HG03135 (cell line): ENCODE measurements around the gene C2orf78.
"Not testable (repeated sequence)": the region's sequence is repeated elsewhere in the genome, so short reads cannot be mapped to it uniquely, and the experiment has no call there.

ENCODE experiments used
- ATAC-seq: cut with Tn5 transposase; IDR thresholded peaks from one replicate; pipeline ENCODE4 v1.9.1; 2021; ENCODE audit warnings: mild to moderate bottlenecking, moderate library complexity; ENCODE audit not compliant: unreplicated experiment

The C2orf78 gene

GRCh38 chr2:73783883-73784282 lies at the start of gene C2orf78:
C2orf78 (plus strand) TSS chr2:73784183; CDS start chr2:73784310, 127 bp downstream.
- ATAC-seq = not testable (repeated sequence)

- ATAC-seq = no peak
Measured at GRCh38 chr2:73736378-73736777, 47.6 kb upstream of the C2orf78 start.

GRCh38 chr2:73736855-73737779 lies 46.9 kb upstream of the C2orf78 start, which contains the start of gene TPRKB:
TPRKB (minus strand) TSS chr2:73737345; CDS start chr2:73734569, 2,776 bp downstream.
- ATAC-seq = peak; percentile 94

- ATAC-seq = no peak
Measured at GRCh38 chr2:73739101-73739500, 44.9 kb upstream of the C2orf78 start.

GRCh38 chr2:73740767-73741166 lies 43.2 kb upstream of the C2orf78 start:
- no peak for ATAC-seq

- ATAC-seq = no peak
Measured at GRCh38 chr2:73746015-73746876, 37.7 kb upstream of the C2orf78 start.

GRCh38 chr2:73746877-73747208 lies 37.1 kb upstream of the C2orf78 start:
- no peak for ATAC-seq

- ATAC-seq = no peak
Measured at GRCh38 chr2:73749314-73749713, 34.7 kb upstream of the C2orf78 start.

GRCh38 chr2:73754332-73754731 lies 29.7 kb upstream of the C2orf78 start:
- ATAC-seq = not testable (repeated sequence)

GRCh38 chr2:73759285-73759764 lies 24.7 kb upstream of the C2orf78 start:
- no peak for ATAC-seq

GRCh38 chr2:73759904-73760303 lies 24.1 kb upstream of the C2orf78 start:
- ATAC-seq = no peak

- no peak for ATAC-seq
Measured at GRCh38 chr2:73762571-73762970, 21.4 kb upstream of the C2orf78 start.

GRCh38 chr2:73764945-73765344 lies 19.0 kb upstream of the C2orf78 start:
- ATAC-seq = no peak

- ATAC-seq = no peak
Measured at GRCh38 chr2:73766349-73766748, 17.6 kb upstream of the C2orf78 start.

- ATAC-seq = no peak
Measured at GRCh38 chr2:73766994-73767393, 17.0 kb upstream of the C2orf78 start.

GRCh38 chr2:73770725-73771124 lies 13.3 kb upstream of the C2orf78 start:
- no peak for ATAC-seq

- no peak for ATAC-seq
Measured at GRCh38 chr2:73772819-73773218, 11.2 kb upstream of the C2orf78 start.

- ATAC-seq = no peak
Measured at GRCh38 chr2:73776381-73776780, 7.6 kb upstream of the C2orf78 start.

GRCh38 chr2:73776869-73777519 lies 7.0 kb upstream of the C2orf78 start:
- ATAC-seq = no peak

- ATAC-seq = not testable (repeated sequence)
Measured at GRCh38 chr2:73778867-73779466, 5.0 kb upstream of the C2orf78 start.
